Choroid plexus epithelial cell (primary cell): ENCODE measurements around the gene FBXO36.

ENCODE experiments used
- DNase-seq: peaks from one replicate; pipeline ENCODE4 v3.0.0-alpha.2; 2010; ENCODE audit warnings: low read depth
- H3K4me3 ChIP-seq: 2 replicates; pipeline ENCODE4 v1.5.1; 2011; ENCODE audit warnings: low read depth, mild to moderate bottlenecking, control low read depth, low read length, moderate library complexity
- TF ChIP-seq, protein P1 (sequence below): conservative IDR thresholded peaks from 2 replicates; pipeline ENCODE4 v1.5.1; 2011; ENCODE audit warnings: low read depth, mild to moderate bottlenecking, control low read depth, inconsistent platforms, low read length, moderate library complexity

Gene FBXO36

GRCh38 chr2:229882583-229882982 is 39.7 kb upstream of the FBXO36 start:
- TF ChIP-seq, protein P1, sequence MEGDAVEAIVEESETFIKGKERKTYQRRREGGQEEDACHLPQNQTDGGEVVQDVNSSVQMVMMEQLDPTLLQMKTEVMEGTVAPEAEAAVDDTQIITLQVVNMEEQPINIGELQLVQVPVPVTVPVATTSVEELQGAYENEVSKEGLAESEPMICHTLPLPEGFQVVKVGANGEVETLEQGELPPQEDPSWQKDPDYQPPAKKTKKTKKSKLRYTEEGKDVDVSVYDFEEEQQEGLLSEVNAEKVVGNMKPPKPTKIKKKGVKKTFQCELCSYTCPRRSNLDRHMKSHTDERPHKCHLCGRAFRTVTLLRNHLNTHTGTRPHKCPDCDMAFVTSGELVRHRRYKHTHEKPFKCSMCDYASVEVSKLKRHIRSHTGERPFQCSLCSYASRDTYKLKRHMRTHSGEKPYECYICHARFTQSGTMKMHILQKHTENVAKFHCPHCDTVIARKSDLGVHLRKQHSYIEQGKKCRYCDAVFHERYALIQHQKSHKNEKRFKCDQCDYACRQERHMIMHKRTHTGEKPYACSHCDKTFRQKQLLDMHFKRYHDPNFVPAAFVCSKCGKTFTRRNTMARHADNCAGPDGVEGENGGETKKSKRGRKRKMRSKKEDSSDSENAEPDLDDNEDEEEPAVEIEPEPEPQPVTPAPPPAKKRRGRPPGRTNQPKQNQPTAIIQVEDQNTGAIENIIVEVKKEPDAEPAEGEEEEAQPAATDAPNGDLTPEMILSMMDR: no peak
- no peak for DNase-seq
- H3K4me3 ChIP-seq: no peak overlapping the region

DNA sequence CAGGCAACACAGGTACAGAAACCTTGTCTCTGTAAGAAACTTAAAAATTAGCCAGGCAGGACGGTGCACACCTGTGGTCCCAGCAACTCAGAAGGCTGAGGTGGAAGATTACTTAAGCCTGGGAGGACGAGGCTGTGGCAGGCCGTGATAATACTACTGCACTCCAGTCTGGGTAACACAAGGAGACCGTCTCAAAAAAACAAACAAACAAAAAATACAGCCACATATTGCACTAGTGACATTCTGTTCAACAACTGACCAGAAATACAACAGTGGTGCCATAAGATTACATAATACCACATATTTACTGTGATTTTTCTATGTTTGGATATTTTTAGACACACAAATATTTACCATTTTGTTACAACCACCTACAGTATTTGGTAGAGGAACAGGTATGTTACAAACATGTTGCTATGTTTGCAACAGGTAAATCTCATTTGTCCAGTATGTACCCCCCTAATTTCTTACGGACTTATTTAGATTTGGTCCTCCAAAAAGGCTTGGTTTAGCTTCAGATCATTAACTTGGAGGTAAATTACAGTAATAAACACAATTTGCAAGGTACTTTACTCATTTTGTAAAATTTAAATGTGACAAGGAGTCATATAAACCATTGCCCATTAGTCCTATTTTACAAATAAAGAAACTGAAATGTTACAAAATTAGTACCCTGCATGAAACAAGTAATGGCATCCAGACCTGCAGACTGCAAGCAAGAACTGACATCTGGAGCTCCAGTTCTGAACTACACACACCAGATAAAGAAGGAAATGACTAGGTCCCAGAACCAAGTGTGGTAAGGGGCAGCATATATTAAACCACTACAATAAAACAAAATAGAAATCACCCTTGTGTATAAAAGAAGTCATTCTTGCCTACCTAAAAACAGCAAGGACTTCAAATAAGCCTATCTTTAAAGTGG is 37.3 kb upstream of the FBXO36 start:
- no peak for DNase-seq
- no peak overlapping the region for H3K4me3 ChIP-seq
- TF ChIP-seq, protein P1: no peak

- no peak overlapping the region for H3K4me3 ChIP-seq
- TF ChIP-seq, protein P1: no peak
- DNase-seq: no peak
Observed at GRCh38 chr2:229887441-229887840, 34.9 kb upstream of the FBXO36 start.

- TF ChIP-seq, protein P1: no peak
- H3K4me3 ChIP-seq: no peak overlapping the region
- no peak for DNase-seq
Observed at GRCh38 chr2:229888031-229888430, 34.3 kb upstream of the FBXO36 start.

GRCh38 chr2:229889023-229889422 is 33.3 kb upstream of the FBXO36 start:
- no peak overlapping the region for H3K4me3 ChIP-seq
- no peak for DNase-seq
- TF ChIP-seq, protein P1: no peak

DNA sequence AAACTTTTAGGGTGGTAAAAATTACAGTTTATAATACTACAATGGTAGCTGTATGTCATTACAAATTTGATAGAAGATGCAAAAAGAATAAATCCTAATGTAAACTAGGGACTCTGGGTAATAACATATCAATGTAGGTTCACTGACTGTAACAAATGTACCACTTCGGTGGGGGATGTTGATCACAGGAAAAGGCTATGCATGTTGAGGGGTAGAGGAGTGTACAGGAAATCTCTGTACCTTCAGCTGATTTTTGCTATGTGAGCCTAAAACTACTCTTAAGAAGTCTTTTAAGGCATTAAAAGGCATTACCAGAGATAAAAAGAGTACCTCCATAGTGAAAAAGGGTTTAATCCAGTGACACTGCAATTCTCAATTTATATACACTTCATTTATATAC is 25.4 kb upstream of the FBXO36 start:
- TF ChIP-seq, protein P1: no peak
- no peak for DNase-seq
- no peak overlapping the region for H3K4me3 ChIP-seq

DNA sequence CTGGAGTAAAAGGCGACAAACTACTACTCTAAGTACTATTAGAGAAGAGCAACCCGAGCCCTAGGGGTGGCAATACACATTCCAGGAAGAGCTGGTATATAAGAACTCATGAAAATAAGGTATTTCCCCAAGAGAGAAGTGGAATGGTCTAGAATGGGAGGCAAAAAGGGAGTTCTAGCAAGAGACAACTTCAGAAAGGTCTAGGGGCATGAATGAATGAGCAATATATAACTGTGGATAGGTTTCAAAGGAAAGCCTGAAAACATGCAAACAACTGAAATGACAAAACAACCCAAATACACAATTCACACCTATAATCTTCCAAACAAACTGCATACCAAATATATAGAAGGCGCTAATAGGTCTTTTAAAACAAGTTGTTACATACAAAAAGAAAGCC is 22.7 kb upstream of the FBXO36 start:
- DNase-seq: no peak
- TF ChIP-seq, protein P1: no peak
- no peak overlapping the region for H3K4me3 ChIP-seq
